Nasal cavity respiratory epithelium epithelial cell of viscerocranial mucosa (primary cell): ENCODE results near the gene FAM3C. TPM values are rescaled to one million over a fixed set of nuclear protein-coding genes. Genes with fewer than 3 reads are reported as not detected.

Source experiments
- total RNA-seq: library from RNA; depleted of rRNA; stranded (reverse); fragments of >200 nt; gene quantifications from 2 replicates; pipeline ENCODE4 v1.2.3, GENCODE V29; 2014

Gene FAM3C, protein sequence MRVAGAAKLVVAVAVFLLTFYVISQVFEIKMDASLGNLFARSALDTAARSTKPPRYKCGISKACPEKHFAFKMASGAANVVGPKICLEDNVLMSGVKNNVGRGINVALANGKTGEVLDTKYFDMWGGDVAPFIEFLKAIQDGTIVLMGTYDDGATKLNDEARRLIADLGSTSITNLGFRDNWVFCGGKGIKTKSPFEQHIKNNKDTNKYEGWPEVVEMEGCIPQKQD
- total RNA-seq: 47.2 and 95.0 TPM in 2 replicates

GRCh38 chr7:121395961-121396757, at the start of gene FAM3C:
Gene FAM3C (minus strand): TSS chr7:121396308. CDS start chr7:121382969, 13,339 bp downstream.

DNA sequence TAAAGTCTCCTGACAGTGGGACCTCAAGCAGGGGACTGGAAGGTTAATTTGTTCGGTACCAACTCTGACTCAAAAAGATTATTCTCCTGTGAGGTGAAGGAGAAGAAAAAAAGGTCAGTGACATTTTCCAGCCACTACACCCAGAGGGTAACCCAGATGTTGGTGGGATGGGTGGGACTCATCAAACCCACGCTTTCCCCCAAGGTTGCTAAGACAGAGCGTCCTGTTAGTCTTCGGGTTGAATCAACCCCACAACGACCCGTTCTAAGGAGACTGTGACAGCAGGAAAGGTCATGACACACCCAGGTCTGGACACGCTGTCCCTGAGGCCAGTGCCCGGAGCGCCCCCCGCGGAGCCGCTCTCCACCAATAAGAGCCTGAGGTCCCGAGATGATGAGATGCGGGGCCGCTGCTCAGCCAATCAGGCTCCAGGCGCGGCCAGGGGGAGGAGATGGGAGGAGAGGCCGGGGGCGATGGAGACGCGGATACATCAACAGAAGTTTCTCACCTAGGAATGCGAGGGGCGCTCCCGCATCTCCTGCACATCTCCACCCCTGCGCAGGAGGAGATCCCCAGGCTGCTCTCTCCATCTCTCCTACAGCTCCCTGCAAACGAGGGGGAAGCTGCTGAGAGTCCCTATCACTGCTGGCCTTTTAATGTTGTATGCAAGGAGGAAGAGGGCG, 67.5 kb downstream of the FAM3C start, which contains the start of gene WNT16:
TSS of gene WNT16 (plus strand) at position 493 of the 683 bp plus-strand sequence. CDS start 293 bp downstream, outside the sequence.

Other genes with a start within 250 kb of the FAM3C start
- not detected in 2 replicates for gene WNT16, start 67.3 kb downstream of the FAM3C start, total RNA-seq